Stimulated activated CD8-positive, alpha-beta memory T cell treated with anti-CD3 and anti-CD28 coated beads, Interleukin-15, amount 100 ng/mL, for 1 hour (primary cell): ENCODE data around the gene PLCB1.

Experiments
- DNase-seq: peaks from one replicate; pipeline ENCODE4 v3.0.0-alpha.2; 2020; ENCODE audit warnings: low read depth

The PLCB1 gene

DNA sequence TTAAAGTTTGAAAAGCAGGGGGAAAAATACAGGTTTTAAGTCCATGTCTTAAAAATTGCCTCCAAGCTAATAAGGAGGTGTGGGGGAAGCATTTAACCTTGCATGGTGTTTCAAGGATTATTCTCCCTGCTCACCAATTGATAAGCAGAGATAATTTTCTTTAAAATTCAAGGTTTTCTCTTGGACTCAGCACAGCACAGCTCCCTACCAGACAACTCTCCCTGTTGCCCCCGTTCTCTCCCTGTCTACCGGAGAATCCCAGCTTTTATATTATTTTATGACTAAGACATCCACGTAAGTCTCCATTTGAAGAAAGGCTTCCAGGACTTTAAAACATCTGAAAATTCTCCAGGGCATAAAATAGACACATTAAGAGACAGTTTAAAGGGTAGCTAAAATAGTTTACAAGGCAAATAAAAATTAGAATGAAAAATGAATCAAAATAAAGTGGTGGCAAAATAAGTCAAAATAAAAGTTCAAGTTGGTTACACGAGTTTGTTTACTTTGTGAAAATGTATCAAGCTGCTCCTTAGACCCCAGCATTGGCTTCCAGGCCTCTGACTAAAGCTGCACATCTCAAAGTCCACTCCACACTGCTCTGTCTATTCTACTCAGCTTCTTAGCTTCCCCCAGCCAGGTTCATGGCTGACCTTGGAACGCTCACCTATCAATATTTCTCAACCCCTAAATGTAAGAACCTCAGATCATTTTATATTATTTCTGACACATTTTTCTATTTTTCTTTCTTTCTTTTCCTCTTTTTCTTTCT lies 748.2 kb downstream of the PLCB1 start:
- no peak for DNase-seq

DNA sequence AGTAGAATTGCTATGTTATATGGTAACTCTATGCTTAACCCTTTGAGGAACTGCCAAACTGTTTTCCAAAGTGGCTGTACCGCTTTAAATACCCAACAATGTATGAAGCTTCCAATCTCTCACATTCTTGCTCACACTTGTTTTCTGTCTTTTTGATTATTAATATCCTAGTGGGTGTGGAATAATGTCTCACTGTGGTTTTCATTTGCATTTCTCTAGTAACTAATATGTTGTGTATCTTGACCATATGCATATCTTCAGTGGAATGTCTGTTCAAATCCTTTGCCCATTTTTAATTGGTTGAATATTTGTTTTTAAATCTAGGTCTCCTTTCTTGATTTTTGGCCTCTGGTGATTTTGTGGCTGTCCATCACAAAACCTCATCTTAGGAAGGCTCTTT lies 759.0 kb downstream of the PLCB1 start:
- no peak for DNase-seq

DNA sequence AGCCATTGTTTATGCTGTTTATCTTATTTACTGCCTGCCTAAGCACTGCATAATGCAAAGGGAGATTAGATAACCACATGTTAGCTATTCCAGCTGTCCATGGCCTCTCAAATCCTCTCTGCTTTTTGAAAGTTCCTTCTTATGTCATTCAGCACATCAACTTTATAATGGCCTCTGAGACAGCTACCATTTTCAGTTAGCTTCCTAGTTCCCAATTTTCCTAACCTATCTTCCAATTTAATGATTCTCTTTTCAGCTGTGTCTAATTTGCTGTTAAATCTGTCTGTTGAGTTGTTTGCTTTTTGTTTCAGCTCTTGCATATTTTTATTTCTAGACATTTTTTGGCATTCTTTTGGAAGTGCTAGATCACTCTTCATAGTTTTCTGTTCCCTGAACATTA lies 763.4 kb downstream of the PLCB1 start:
- DNase-seq, result no peak

DNA sequence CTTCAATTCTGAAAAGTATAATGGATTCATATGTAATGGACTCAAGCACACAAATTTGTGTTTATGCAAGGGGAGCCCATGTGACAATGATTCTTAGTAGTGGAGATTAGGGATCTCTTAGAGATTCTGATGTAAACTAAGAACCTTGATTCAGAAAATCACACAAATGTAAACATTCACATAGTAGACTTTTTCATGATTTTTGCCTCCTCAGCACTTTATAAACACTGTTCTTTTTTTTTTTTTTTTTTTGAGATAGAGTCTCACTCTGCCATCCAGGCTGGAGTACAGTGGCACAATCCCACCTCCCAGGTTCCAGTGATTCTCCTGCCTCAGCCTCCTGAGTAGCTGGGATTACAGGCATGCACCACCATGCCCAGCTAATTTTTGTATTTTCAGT lies 766.8 kb downstream of the PLCB1 start:
- DNase-seq, result no peak

DNA sequence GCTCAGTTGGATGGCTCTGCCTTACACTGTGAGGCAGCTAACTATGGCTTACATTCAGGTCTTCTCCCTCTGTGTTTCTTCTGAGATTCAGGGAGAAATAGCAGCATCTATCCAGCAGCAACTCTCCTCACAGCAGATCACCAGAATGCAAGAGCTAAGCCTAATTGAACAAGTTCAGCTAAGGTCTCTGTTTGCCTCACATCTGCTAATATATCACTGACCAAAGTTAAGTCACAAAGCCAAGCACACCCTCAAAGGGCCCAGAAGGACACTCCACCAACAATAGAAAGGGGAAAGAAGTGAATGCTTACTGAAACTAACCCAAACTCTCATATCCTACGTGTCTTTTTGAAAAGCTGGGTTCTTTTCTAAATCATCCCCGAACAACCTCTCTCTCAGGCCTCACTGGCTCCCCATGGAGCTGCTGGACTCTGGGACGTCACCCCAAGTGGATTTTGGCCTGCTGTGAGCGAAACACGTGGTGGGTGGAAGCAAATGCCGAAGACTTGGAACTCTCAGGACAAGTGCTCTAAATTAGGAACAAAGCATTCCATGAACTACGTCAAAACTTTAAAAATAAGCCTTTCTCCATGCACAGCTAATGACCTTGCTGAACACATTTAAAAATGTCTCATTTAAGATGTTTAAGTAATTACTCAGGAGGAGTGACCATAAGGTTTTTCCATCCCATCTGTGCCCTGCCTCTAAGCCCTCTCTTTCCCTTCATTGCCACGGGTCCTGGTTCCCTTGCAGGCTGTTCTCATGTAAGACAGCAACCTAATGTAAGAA lies 769.4 kb downstream of the PLCB1 start:
- DNase-seq, result no peak

DNA sequence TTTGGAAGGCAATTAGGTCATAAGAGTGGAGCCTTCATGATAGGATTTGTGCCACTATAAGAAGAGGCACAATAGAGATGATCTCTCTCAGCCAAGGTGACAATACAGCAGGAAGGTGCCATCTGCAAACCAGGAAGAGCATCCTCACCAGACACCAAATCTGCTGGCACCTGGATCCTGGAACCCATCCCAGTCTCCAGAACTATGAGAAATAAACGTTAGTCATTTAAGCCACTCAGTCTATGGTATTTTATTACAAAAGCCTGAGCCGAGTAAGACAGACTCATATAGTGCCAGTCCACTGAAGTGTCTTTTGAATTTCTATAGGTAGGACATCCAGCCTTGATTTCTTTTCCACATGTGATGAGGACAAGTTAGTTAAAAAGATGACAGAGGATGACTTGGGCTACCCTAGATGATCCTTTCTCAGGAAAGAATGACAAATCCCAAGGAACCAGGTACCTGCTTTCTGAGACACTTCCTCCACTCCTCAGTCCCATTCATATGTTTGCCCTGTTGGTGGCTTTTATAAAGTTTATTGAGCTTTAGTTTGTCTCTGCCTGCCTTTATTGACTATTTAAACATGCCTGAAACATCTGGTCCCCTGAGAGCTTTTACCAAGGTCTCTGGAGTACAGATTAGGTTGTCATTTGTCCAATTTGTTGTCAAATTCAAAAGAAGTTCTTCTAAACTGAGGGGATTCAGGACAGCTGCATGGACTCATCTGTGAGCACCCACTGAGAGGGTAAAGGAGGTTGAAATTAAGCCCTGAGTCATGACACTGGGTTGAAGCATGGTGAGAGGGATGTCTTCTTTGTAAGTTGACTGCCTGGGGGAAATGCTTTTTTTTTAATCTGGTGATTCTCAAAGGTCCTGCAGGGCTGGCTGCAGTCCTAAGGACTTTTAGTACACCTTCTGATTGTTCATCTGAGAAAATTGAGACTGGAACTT lies 771.9 kb downstream of the PLCB1 start:
- DNase-seq, result no peak

DNA sequence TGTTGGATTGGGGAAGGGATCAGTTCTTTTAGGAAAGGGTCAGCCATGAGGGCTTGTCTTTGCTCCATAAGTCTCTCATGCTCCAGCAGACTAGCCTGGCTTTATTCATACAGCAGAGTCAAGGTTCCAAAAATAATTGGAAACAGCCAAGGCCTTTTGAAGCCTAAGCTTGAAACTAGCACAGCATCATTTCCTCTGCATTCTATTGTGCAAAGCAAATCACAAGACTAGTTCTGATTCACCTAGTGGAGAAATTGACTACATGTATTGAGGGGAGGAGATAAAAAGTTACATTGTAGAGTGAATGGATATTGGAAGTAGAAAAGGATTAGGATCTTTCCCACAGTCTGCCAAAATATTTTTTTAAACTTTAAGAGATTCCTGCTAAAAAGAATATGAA lies 777.5 kb downstream of the PLCB1 start:
- no peak for DNase-seq

DNA sequence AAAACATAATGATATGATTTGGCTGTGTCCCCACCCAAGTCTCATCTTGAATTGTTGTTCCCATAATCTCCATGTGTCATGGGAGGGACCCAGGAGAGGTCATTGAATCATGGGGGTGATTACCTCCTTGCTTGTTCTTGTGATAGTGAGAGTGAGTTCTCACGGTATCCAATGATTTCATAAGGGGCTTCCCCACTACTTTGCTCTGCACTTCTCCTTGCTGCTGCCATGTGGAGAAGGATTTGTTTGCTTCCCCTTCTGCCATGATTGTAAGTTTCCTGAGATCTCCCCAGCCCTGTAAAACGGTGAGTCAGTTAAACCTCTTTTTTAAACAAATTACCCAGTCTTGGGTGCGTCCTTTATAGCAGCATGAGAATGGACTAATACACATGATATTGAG lies 780.0 kb downstream of the PLCB1 start:
- no peak for DNase-seq

DNA sequence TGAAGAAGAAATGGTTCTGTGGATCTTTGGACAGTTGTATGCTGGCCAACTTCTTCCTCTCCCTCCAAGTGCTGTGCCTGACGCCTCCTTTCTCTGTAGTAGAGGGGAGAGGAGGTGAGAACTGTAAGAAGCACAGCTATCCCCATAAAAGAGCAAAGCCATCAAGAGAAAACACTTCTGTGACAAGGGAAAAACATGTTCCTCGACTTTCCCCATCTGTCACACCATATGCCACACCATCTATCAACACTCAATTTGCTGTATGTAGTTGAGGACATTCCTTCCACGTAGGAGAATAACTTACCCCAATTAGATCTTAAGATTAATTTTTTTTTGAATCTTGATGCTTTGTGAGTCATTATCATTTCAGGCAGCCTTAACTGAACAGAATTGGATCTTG lies 780.7 kb downstream of the PLCB1 start:
- no peak for DNase-seq

DNA sequence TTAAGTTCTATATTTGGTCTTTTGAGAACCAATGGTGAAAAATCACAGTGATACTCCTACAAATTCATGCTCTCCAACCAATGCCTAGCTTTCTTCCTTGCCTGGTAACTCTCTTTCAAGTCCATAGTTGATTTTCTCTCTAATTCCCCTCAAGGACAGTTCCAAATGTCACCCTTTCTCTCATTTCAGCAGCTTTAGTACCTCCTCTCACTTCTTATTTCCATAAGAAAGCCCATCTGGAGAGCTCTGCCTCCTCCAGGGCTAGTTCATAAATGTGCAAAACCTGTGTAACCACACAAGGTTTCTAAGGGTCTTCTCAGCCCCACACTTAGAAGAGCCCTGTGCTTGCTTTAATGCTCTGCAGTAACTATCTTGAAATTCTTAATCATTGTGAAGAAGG lies 781.4 kb downstream of the PLCB1 start:
- DNase-seq, result no peak

DNA sequence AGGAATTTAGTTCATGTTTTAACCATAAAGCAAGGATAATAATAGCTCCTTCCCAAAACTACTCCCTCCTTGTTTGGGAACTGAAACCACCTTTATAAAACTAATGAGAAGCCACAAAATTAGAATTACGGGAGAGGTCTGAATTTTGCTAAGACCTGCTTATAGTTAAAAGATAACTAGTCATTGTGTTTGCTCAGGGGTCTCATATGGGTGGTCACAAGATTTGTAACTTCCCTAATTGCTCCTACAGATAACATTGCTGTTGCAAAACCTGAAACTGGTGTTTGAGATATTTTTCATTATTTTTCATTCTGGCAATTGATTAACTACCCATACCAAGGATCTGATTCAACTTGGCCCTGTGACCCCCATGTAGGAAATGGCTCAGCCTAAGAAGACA lies 782.4 kb downstream of the PLCB1 start:
- DNase-seq, result no peak

DNA sequence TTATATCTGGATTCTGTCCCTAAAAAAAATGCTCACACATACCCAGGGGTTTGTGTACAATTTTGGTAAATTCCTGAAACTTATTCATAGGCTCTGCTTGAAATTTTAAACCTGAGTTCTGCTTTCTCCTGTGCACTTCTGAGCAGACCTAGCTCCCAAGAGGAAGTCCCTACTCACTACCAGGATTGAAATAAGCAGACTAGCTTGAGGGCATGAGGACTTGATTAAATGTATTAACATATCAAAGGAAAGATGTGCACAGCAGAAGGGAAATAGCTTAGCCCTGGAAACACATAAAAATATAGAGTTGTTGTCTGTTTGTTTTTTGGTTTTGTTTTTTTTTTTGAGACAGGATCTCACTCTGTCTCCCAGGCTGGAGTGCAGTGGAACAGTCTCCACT lies 785.0 kb downstream of the PLCB1 start:
- DNase-seq, result no peak

DNA sequence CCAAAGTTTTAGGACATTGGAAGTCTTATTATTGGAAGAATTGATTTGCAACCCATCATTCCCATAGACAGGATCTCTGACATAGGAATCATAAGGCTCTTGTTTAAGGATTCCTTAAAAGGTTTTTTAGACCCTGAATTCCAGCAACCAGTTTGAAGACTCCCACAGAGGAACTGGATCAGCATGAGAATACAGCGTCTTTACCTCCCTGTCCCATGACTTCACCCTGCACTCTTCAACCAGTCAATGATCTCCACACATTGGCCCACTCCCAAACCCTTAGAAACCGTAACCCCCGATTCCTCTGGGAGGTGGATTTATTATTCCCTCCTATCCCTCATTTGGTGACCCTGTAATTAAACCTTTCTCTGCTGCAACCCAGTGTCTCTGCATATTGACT lies 786.1 kb downstream of the PLCB1 start:
- no peak for DNase-seq

DNA sequence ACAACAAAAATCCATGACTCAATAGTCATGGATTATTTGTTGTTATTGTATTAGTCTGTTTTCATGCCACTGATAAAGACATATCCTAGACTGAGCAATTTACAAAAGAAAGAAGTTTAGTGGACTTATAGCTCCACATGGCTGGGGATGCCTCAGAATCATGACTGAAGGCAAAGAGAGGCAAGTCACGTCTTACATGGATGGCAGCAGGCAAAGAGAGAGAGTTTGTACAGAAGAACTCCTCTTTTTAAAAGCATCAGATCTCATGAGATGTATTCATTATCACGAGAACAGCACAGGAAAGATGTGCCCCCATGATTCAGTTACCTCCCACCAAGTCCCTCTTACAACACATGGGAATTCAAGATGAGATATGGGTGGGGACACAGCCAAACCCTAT lies 792.5 kb downstream of the PLCB1 start:
- no peak for DNase-seq

DNA sequence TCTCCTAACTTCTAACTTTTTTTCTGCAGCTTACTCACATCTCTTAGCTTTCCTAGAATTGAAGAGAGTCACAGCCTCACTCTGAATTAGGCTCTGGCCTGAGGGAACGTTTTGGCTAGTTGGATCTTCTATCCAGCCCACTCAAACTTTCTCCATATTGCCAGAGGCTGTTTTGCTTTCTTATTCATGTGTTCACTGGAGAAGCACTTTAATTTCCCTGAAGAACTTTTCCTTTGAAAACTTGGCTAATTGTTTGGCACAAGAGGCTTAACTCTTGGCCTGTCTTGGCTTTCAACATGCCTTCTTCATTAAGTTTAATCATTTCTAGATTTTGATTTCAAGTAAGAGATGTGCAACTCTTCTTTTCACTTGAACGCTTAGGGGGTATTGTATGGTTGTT lies 798.7 kb downstream of the PLCB1 start:
- DNase-seq, result no peak

DNA sequence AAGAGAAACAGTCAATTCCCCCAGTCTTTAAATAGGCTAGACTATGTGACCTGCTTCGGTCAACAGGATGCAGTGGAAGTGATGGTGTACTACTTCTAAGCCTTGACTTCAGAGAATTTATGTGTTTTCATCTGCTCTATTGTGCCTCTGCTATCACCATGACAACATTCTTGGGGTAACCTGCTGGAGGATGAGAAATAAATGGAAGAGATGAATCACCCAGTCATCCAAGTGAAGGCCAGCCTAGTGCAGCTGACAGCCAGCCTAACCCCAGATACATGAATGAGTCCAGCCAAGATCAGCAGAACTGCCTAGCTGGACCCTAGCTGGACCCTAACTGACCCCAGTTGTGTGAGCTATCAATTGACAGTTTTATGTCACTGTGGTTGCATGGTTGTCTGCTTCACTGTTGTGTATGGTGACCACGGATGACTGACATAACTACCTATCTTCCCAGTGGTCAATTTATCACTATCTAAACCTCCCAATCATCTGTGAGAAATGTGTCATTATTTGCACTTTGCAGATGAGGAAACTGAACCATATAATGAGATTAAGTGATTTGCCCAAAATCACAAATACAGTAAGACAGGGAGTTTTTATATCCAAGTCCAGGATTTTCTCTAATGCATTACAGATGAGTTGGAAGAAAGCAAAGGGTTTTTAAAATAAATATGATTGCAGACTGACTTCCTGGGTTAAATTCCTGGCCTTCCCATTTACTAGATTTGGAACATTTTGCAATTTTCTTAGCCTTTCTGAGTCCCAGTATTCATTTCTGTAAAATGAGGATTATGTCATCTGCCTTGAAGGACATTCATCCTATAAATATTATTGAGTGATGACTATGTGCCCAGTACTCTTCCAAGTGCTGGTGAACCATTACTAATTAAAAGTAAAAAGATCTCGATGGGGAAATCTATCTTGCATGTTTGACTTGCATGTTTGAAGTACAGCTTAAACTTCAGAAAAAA lies 800.4 kb downstream of the PLCB1 start:
- DNase-seq, result no peak

DNA sequence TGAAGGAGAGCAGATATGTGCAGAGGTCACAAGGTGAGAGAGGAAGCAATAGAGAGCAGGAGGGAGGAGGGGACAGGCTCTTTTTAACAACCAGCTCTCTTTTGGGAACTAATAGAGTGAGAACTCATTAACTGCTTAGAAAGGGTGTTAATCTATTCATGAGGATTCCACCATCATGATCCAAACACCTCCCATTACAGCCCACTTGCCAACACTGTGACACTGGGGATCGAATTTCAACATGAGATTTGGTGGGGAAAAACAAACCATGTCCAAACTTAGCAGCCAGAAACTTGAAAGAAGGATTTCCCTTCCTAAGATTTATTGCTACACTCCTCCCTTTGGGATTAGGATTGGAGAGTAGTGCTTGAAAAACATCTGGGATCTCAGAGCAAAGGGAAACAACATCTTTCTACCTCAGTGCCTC lies 801.3 kb downstream of the PLCB1 start:
- DNase-seq, result no peak

DNA sequence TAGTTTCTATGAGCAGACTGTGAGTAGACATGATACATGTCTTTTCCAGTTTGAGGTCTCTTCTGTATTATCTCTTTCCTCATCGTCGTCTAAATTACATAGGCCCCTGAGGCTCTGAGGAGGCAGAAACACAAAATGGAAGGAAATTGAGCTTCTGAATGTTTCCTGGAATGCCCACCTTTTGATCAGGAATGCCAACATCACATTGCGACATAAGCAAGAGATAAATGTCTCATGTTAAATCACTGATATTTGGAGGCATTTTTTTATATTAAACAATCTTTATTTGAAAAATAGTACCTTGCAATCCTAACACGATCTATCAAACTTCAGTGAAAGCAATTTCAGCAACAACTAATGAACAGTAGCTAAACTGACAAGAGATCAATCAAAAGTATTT lies 802.3 kb downstream of the PLCB1 start:
- no peak for DNase-seq
